Measurements from ENCODE around the gene FBLN2. TPM values are rescaled to one million over a fixed set of nuclear protein-coding genes. Genes with fewer than 3 reads are reported as not detected.

Gene FBLN2
- total and polyA plus RNA-seq, 2 of the 13 experiments (the other 11 are each of a cell fraction or from before 2014, with no cell fraction given), result not detected

DNA sequence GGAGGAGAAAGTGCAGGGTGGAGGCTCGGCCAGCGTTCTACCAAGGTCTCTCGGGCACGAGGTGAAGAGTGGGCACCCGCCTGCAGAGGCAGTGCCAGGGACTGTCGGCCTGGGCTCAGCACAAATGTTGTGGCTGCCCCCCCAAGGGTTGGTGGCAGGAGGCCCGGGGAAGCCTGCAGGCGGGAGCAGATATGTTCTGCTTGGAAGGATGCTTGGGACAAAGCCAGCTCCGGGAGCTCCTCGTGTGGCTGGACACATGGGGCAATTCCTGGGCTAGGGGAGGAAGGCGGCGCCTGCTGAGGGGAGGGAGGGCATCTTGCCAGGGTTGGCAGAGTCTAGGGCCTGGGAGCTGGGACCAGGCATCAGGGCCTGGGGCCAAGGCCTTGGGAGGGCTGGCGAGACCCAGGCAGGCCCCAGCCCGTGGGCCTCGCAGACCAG, 30.4 kb upstream of the FBLN2 start:
- Histone ChIP-seq H3K4me3 (replicated peaks in 1 of 3; ENCODE audit: insufficient read depth in 1 of 3, low read depth in 2 of 3, low read length in 3 of 3) (no peak overlapping the region), H3K79me2 (ENCODE audit: insufficient read depth, low read length) (no peaks in the 10 kb centered on the region), H3K9me3 (ENCODE audit: low read length) (no peaks in the 10 kb centered on the region), H3K27me3 (ENCODE audit: control insufficient read depth in 1 of 2, insufficient read depth in 2 of 2, low read length in 2 of 2) (peaks cover 13 to 78% of the 10 kb centered on the region in 2 experiments), H4K20me1 (ENCODE audit: insufficient read depth, low read length) (no peaks in the 10 kb centered on the region), H2AFZ (ENCODE audit: low read length) (no peak overlapping the region), H3K36me3 (replicated peaks in 1 of 2; ENCODE audit: control insufficient read depth in 1 of 2, insufficient read depth in 2 of 2, low read length in 2 of 2) (no peaks in the 10 kb centered on the region), H3K4me2 (ENCODE audit: low read depth, low read length) (no peak overlapping the region), H3K4me1 (ENCODE audit: insufficient read depth, low read length) (no peaks in the 10 kb centered on the region), H3K9ac (ENCODE audit: insufficient read depth, low read depth, low read length) (no peak overlapping the region), H3K27ac (ENCODE audit: extremely low read length, insufficient read depth, low read length) (no peak overlapping the region)
- BruUV-seq (replicated peaks), result no TSS peak
- 67% methylated on average over 3 of the region's 15 CpGs for WGBS (ENCODE audit: low lambda C conversion rate)
- in situ Hi-C loops (cut with HindIII; ENCODE audit: extremely low pct_ligation_motif_present, low pct_unique_long_range_greater_than_20kb), result no loop called here
- POLR2A ChIA-PET, result no interaction called here
- no peak for TF ChIP-seq FOSL2 (CRISPR knock-in tag; IDR thresholded peaks at IDR 0.05)
- TF ChIP-seq, protein P1, sequence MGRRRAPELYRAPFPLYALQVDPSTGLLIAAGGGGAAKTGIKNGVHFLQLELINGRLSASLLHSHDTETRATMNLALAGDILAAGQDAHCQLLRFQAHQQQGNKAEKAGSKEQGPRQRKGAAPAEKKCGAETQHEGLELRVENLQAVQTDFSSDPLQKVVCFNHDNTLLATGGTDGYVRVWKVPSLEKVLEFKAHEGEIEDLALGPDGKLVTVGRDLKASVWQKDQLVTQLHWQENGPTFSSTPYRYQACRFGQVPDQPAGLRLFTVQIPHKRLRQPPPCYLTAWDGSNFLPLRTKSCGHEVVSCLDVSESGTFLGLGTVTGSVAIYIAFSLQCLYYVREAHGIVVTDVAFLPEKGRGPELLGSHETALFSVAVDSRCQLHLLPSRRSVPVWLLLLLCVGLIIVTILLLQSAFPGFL (CRISPR knock-in tag; IDR thresholded peaks at IDR 0.05), result no peak
- TF ChIP-seq, protein P2, sequence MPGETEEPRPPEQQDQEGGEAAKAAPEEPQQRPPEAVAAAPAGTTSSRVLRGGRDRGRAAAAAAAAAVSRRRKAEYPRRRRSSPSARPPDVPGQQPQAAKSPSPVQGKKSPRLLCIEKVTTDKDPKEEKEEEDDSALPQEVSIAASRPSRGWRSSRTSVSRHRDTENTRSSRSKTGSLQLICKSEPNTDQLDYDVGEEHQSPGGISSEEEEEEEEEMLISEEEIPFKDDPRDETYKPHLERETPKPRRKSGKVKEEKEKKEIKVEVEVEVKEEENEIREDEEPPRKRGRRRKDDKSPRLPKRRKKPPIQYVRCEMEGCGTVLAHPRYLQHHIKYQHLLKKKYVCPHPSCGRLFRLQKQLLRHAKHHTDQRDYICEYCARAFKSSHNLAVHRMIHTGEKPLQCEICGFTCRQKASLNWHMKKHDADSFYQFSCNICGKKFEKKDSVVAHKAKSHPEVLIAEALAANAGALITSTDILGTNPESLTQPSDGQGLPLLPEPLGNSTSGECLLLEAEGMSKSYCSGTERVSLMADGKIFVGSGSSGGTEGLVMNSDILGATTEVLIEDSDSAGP (CRISPR knock-in tag; IDR thresholded peaks at IDR 0.05; ENCODE audit: borderline replicate concordance), result no peak
- intact Hi-C loops (cut with micrococcal nuclease; ENCODE audit: unreplicated experiment), result no loop called here
- ATAC-seq (no peak), DNase-seq (ENCODE audit: low spot score) (no peak), FAIRE-seq (no peak)
- CTCF ChIA-PET (ENCODE audit: low intra/inter-chr PET ratio, low total read pairs), result no interaction called here

GRCh38 chr3:13519006-13519791, 29.7 kb upstream of the FBLN2 start:
- BruUV-seq (replicated peaks), result no TSS peak
- in situ Hi-C loops (cut with HindIII; ENCODE audit: extremely low pct_ligation_motif_present, low pct_unique_long_range_greater_than_20kb) (no loop called here), intact Hi-C loops (cut with micrococcal nuclease; ENCODE audit: unreplicated experiment) (no loop called here)
- FAIRE-seq, result no peak
- 39% methylated on average over 5 of the region's 19 CpGs for WGBS (ENCODE audit: low lambda C conversion rate)
- Histone ChIP-seq H3K27me3 (ENCODE audit: control insufficient read depth in 1 of 2, insufficient read depth in 2 of 2, low read length in 2 of 2) (peaks cover 12 to 72% of the 10 kb centered on the region in 2 experiments), H3K4me1 (ENCODE audit: insufficient read depth, low read length) (0 out of 2 replicates have a peak, but pooled peaks cover under 1% of the 10 kb centered on the region), H3K9me3 (ENCODE audit: low read length) (no peaks in the 10 kb centered on the region), H3K4me2 (ENCODE audit: low read depth, low read length) (peak overlapping the region; percentile 24), H4K20me1 (ENCODE audit: insufficient read depth, low read length) (no peaks in the 10 kb centered on the region), H2AFZ (ENCODE audit: low read length) (no peak overlapping the region), H3K9ac (ENCODE audit: insufficient read depth, low read depth, low read length) (no peak overlapping the region), H3K79me2 (ENCODE audit: insufficient read depth, low read length) (no peaks in the 10 kb centered on the region), H3K36me3 (replicated peaks in 1 of 2; ENCODE audit: control insufficient read depth in 1 of 2, insufficient read depth in 2 of 2, low read length in 2 of 2) (no peaks in the 10 kb centered on the region), H3K27ac (ENCODE audit: extremely low read length, insufficient read depth, low read length) (no peak overlapping the region), H3K4me3 (replicated peaks in 1 of 3; ENCODE audit: insufficient read depth in 1 of 3, low read depth in 2 of 3, low read length in 3 of 3) (no peak overlapping the region)
- CTCF ChIA-PET (ENCODE audit: low intra/inter-chr PET ratio, low total read pairs), result no interaction called here
- no peak for DNase-seq (ENCODE audit: low spot score)
- peak; percentile 73 for ATAC-seq
- POLR2A ChIA-PET, result no interaction called here
- TF ChIP-seq ESRRA (CRISPR knock-in tag; IDR thresholded peaks at IDR 0.05; ENCODE audit: low read depth) (no peak), KLF16 (CRISPR knock-in tag; IDR thresholded peaks at IDR 0.05) (no peak)

All from HepG2 (cell line).